ENCODE data around the gene MBNL1. TPM values are rescaled to one million over a fixed set of nuclear protein-coding genes. Genes with fewer than 3 reads are reported as not detected.
A peak's percentile ranks its signal among the peaks of the same experiment; 100 is the strongest.
"Not testable (repeated sequence)": the region's sequence is repeated elsewhere in the genome, so short reads cannot be mapped to it uniquely, and the experiment has no call there.

The MBNL1 gene
- total RNA-seq, 1 experiment from 2014 or later, result 139 TPM

GRCh38 chr3:152438706-152439105 is 170.0 kb downstream of the MBNL1 start:
- peaks cover 6% of the 10 kb centered on the region for H3K4me1 Mint-ChIP-seq (ENCODE audit: insufficient read depth, unreplicated experiment)
- BruUV-seq (replicated peaks), result no TSS peak
- POLR2A ChIA-PET, result no interaction called here
- no peaks in the 10 kb centered on the region for H3K9me3 Mint-ChIP-seq (ENCODE audit: unreplicated experiment)
- TF ChIP-seq CTCF (IDR thresholded peaks at IDR 0.05; ENCODE audit: unreplicated experiment), result no peak
- H3K36me3 Mint-ChIP-seq (ENCODE audit: insufficient read depth, unreplicated experiment), result peaks cover 28% of the 10 kb centered on the region
- intact Hi-C loops (cut with micrococcal nuclease), result no loop called here
- no peak for DNase-seq (ENCODE audit: unreplicated experiment)
- H3K4me3 Mint-ChIP-seq (ENCODE audit: unreplicated experiment), result no peak overlapping the region
- no peak overlapping the region for H3K27ac Mint-ChIP-seq (ENCODE audit: low read depth, unreplicated experiment)
- CTCF ChIA-PET, result interaction anchor here (2.1 kb wide), 1 partner anchor 366 kb away, joined by 5 read pairs; no protein-coding TSS in a partner anchor
- no peaks in the 10 kb centered on the region for H3K27me3 Mint-ChIP-seq (ENCODE audit: insufficient read depth, unreplicated experiment)

GRCh38 chr3:152440243-152440642 is 171.5 kb downstream of the MBNL1 start:
- BruUV-seq (replicated peaks); H3K27ac Mint-ChIP-seq (ENCODE audit: low read depth, unreplicated experiment); H3K27me3 Mint-ChIP-seq (ENCODE audit: insufficient read depth, unreplicated experiment); H3K9me3 Mint-ChIP-seq (ENCODE audit: unreplicated experiment); DNase-seq (ENCODE audit: unreplicated experiment); intact Hi-C loops (cut with micrococcal nuclease); H3K4me3 Mint-ChIP-seq (ENCODE audit: unreplicated experiment): not testable (repeated sequence)
- Mint-ChIP-seq H3K4me1 (ENCODE audit: insufficient read depth, unreplicated experiment) (peaks cover 17% of the 10 kb centered on the region), H3K36me3 (ENCODE audit: insufficient read depth, unreplicated experiment) (peaks cover 19% of the 10 kb centered on the region)
- ChIA-PET CTCF (interaction anchor here (0.5 to 1.2 kb wide), 4 partner anchors 10 to 157 kb away, joined by 3 to 4 read pairs (median 3); no protein-coding TSS in a partner anchor), POLR2A (interaction anchor here (0.6 to 1.2 kb wide), 2 partner anchors 8 to 163 kb away, joined by 3 read pairs; no protein-coding TSS in a partner anchor)

- H3K9me3 Mint-ChIP-seq (ENCODE audit: unreplicated experiment), result no peaks in the 10 kb centered on the region
- H3K4me1 Mint-ChIP-seq (ENCODE audit: insufficient read depth, unreplicated experiment), result peaks cover 18% of the 10 kb centered on the region
- intact Hi-C loops (cut with micrococcal nuclease), result loop anchor here (1.0 to 2.0 kb wide), 5 partner anchors 174 to 417 kb away; no protein-coding TSS in a partner anchor
- H3K27me3 Mint-ChIP-seq (ENCODE audit: insufficient read depth, unreplicated experiment), result no peaks in the 10 kb centered on the region
- no peak overlapping the region for H3K27ac Mint-ChIP-seq (ENCODE audit: low read depth, unreplicated experiment)
- no TSS peak for BruUV-seq (replicated peaks)
- ChIA-PET CTCF (interaction anchor here (0.6 to 4.9 kb wide), 16 partner anchors 24 to 1056 kb away, joined by 3 to 42 read pairs (median 3); no protein-coding TSS in a partner anchor), POLR2A (interaction anchor here (0.5 to 2.3 kb wide), 10 partner anchors 144 to 1921 kb away, joined by 3 to 25 read pairs (median 4); partner anchors contain the start of gene MBNL1)
- no peak overlapping the region for H3K4me3 Mint-ChIP-seq (ENCODE audit: unreplicated experiment)
- peak; percentile 7 for DNase-seq (ENCODE audit: unreplicated experiment)
- TF ChIP-seq CTCF (IDR thresholded peaks at IDR 0.05; ENCODE audit: unreplicated experiment), result no peak
- H3K36me3 Mint-ChIP-seq (ENCODE audit: insufficient read depth, unreplicated experiment), result peaks cover 39% of the 10 kb centered on the region
Measured at GRCh38 chr3:152443212-152444023, 174.7 kb downstream of the MBNL1 start.

- H3K27ac Mint-ChIP-seq (ENCODE audit: low read depth, unreplicated experiment), result no peak overlapping the region
- no peaks in the 10 kb centered on the region for H3K27me3 Mint-ChIP-seq (ENCODE audit: insufficient read depth, unreplicated experiment)
- H3K4me1 Mint-ChIP-seq (ENCODE audit: insufficient read depth, unreplicated experiment), result peaks cover 18% of the 10 kb centered on the region
- H3K4me3 Mint-ChIP-seq (ENCODE audit: unreplicated experiment), result no peak overlapping the region
- DNase-seq (ENCODE audit: unreplicated experiment), result peak; percentile 68
- H3K9me3 Mint-ChIP-seq (ENCODE audit: unreplicated experiment), result no peaks in the 10 kb centered on the region
- peaks cover 40% of the 10 kb centered on the region for H3K36me3 Mint-ChIP-seq (ENCODE audit: insufficient read depth, unreplicated experiment)
- TF ChIP-seq CTCF (IDR thresholded peaks at IDR 0.05; ENCODE audit: unreplicated experiment), result peak; percentile 56
- intact Hi-C loops (cut with micrococcal nuclease), result loop anchor here (1.0 to 2.0 kb wide), 5 partner anchors 175 to 418 kb away; no protein-coding TSS in a partner anchor
- ChIA-PET CTCF (interaction anchor here (0.7 to 4.9 kb wide), 11 partner anchors 25 to 1056 kb away, joined by 3 to 42 read pairs (median 4); no protein-coding TSS in a partner anchor), POLR2A (interaction anchor here (0.6 to 2.3 kb wide), 5 partner anchors 145 to 372 kb away, joined by 3 to 25 read pairs (median 5); partner anchors contain the start of gene MBNL1)
- BruUV-seq (replicated peaks), result no TSS peak
Measured at GRCh38 chr3:152444029-152444641, 175.4 kb downstream of the MBNL1 start.

Data from MCF 10A (cell line).